Cardiac muscle cell (in vitro differentiated cells and primary cell): ENCODE data around the gene KSR1. TPM values are rescaled to one million over a fixed set of nuclear protein-coding genes. Genes with fewer than 3 reads are reported as not detected.
"Not testable (repeated sequence)": the region's sequence is repeated elsewhere in the genome, so short reads cannot be mapped to it uniquely, and the experiment has no call there.

Experiments used
- DNase-seq, 2 donors: peaks; one replicate each; pipeline versions ENCODE4 v3.0.0 to v3.0.0-alpha.2; 2010 to 2017; ENCODE audit warnings: low read depth in 1 of 2, low spot score in 1 of 2
- H3K27ac ChIP-seq: fragments of 200-600 bp; sonication (generic); 2 replicates; pipeline ENCODE4 v1.5.1; 2016
- H3K27me3 ChIP-seq: fragments of 200-600 bp; sonication (generic); 2 replicates; pipeline ENCODE4 v1.6.0; 2016; ENCODE audit warnings: control low read depth
- H3K36me3 ChIP-seq: fragments of 200-600 bp; sonication (generic); 2 replicates; pipeline ENCODE4 v1.5.1; 2016; ENCODE audit warnings: control low read depth
- H3K4me1 ChIP-seq: fragments of 200-600 bp; sonication (generic); 2 replicates; pipeline ENCODE4 v1.8.1; 2017; ENCODE audit warnings: low read depth, mild to moderate bottlenecking, mixed run types
- H3K4me3 ChIP-seq: fragments of 200-600 bp; sonication (generic); 2 replicates; pipeline ENCODE4 v1.5.1; 2016; ENCODE audit warnings: mild to moderate bottlenecking
- H3K9me3 ChIP-seq: fragments of 200-600 bp; sonication (generic); 2 replicates; pipeline ENCODE4 v1.5.1; 2017; ENCODE audit warnings: low read depth, mild to moderate bottlenecking, control low read depth
- polyA plus RNA-seq: library from polyadenylated mRNA; unstranded; fragments of >200 nt; fragmentation: Nextera tagmentation; extraction: Ambion mirVana; gene quantifications from 2 replicates; pipeline ENCODE4 v1.2.1, GENCODE V29; 2016
- total RNA-seq: library from RNA; depleted of rRNA; stranded (reverse); fragments of >200 nt; gene quantifications from 2 replicates; pipeline ENCODE4 v1.2.3, GENCODE V29; 2016
- TF ChIP-seq, protein P1 (sequence below): IDR thresholded peaks from 2 replicates; pipeline ENCODE4 v1.5.1; 2012; ENCODE audit warnings: low read depth, mild to moderate bottlenecking, low read length

The KSR1 gene
- total RNA-seq (19.8 and 29.0 TPM in 2 replicates), polyA plus RNA-seq (13.8 and 15.7 TPM in 2 replicates)

DNA sequence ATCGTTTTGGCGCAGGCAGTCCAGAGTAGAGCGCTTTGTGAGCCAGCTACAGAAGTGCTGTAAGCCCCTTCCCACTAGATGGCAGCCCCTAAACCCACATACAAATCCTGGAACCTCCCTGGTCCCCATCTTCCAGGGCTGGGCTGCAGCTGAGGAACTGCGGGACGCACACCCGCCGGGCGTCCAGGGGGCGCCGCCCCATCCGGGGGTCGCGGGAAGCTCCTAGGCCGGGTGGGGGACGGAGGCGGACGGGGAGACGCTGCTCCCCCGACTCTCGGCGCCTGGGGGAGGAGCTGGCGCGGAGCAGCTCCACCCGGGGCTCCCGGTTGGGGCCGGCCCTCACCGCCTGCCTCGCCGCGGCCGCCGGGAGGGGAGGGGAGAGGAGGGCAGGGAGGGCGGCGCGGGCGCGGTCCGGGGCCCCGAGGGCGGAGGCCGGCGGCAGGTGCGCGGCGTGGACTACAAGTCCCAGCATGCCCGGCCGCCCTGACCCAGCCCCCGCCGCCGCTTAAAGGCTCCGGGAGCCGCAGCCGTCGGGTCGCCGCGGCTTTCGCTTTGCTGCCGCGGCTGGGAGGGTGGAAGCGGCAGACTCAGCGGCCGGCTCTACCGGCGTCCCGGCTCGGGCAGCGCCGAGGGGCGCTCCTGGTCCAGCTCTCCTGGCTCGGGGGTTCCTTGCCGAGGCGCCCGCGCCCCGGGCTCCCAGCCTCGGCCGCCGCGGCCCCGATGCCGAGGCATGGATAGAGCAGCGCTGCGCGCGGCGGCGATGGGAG, at the start of gene KSR1:
Gene KSR1 (plus strand): TSS at position 535 of the 767 bp plus-strand sequence. CDS start 196 bp downstream, at position 731.
- no peaks in the 10 kb centered on the region for H3K9me3 ChIP-seq
- H3K4me3 ChIP-seq = peak within 1 kb of the TSS; percentile 86
- H3K27me3 ChIP-seq = no peaks in the 10 kb centered on the region
- peaks cover 8% of the 10 kb centered on the region for H3K4me1 ChIP-seq
- DNase-seq = peak; percentile 84 to 95
- peak within 1 kb of the TSS; percentile 31 for H3K27ac ChIP-seq
- no peaks in the 10 kb centered on the region for H3K36me3 ChIP-seq
- TF ChIP-seq, protein P1, sequence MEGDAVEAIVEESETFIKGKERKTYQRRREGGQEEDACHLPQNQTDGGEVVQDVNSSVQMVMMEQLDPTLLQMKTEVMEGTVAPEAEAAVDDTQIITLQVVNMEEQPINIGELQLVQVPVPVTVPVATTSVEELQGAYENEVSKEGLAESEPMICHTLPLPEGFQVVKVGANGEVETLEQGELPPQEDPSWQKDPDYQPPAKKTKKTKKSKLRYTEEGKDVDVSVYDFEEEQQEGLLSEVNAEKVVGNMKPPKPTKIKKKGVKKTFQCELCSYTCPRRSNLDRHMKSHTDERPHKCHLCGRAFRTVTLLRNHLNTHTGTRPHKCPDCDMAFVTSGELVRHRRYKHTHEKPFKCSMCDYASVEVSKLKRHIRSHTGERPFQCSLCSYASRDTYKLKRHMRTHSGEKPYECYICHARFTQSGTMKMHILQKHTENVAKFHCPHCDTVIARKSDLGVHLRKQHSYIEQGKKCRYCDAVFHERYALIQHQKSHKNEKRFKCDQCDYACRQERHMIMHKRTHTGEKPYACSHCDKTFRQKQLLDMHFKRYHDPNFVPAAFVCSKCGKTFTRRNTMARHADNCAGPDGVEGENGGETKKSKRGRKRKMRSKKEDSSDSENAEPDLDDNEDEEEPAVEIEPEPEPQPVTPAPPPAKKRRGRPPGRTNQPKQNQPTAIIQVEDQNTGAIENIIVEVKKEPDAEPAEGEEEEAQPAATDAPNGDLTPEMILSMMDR = peak; percentile 55

DNA sequence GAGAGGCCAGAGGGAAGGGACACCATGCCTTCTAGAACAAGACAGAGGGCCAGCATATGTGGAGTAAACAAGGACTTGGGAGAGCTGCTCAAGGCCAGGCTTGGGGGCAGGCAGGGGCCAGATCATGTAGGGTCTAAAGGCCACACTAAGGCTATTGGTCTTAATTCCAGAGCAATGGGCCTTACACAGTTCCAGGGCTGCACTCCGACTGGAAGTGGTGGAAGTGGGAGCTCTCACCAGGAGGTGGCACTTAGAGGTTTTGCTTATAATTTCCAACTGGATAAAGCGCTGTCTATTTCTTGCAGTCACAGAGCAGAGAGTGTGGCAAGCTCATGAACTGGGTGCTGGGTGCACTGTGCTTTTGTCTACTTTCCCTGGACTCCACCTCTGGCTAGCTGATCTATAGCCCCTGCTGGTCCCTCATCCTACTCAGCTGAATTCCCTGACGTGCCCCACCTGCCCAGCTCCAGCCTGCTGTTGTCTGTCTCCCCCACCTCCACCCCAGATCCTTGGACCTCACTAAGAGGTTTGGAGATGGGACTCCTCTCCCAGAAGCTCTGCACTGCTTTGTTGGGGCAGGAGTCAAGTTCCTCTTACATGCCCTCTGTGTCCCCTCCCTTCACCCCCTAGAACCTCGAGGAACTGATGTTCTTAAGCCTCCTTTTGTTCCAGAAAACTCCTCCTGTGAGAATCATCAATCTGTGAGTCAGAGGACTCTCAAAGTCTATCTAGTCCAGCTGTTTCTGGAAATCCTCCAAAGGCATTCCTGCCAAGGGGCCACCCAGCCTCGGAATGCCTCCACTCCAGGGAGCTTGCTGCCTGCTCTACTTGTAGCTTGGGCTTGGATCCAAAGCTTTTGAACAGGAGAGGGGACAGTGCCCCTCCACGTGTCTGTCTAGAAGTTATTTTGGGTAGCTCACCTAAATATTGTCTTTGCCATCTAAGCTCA, 48.1 kb upstream of the KSR1 start:
- Histone ChIP-seq H3K4me3 (no peak overlapping the region), H3K27me3 (no peaks in the 10 kb centered on the region), H3K4me1 (no peaks in the 10 kb centered on the region), H3K36me3 (no peaks in the 10 kb centered on the region), H3K27ac (no peak overlapping the region), H3K9me3 (no peaks in the 10 kb centered on the region)
- TF ChIP-seq, protein P1 = peak; percentile 2
- DNase-seq = peak; percentile 18 to 83

DNA sequence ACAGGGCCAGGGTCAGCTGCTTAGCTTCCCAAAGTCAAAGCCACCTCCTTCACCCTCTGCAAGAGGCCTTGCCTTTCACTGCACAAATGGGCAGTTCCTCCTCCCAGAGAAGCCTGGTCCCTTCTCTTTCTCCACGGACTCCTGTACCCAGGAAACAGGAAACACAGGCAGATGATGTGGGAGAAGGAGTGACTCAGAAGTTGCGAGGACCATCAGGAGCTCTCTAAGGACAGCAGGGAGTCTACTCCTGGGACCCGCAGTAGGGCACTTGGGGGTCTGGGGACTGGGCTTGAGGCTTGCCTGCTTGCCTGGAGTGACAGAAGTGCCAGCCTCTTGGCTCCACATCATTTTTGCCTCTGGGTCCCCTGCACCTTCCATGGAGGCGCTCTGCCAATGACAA, 47.4 kb upstream of the KSR1 start:
- TF ChIP-seq, protein P1 = no peak
- H3K27me3 ChIP-seq = no peaks in the 10 kb centered on the region
- peak in 1 of 2 donors; percentile 35 for DNase-seq
- no peaks in the 10 kb centered on the region for H3K9me3 ChIP-seq
- H3K27ac ChIP-seq = no peak overlapping the region
- H3K4me1 ChIP-seq = no peaks in the 10 kb centered on the region
- H3K36me3 ChIP-seq = no peaks in the 10 kb centered on the region
- no peak overlapping the region for H3K4me3 ChIP-seq

DNA sequence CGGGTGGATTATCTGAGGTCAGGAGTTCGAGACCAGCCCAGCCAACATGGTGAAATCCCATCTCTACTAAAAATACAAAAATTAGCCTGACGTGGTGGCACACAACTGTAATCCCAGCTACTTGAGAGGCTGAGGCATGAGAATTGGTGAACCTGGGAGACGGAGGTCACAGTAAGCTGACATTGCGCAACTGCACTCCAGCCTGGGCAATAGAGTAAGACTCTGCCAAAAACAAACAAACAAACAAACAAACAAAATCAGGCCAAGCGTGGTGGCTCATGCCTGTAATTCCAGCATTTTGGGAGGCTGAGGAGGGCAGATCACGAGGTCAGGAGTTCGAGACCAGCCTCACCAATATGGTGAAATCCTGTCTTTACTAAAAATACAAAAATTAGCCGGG, 44.1 kb upstream of the KSR1 start:
- DNase-seq, H3K4me3 ChIP-seq, H3K36me3 ChIP-seq, H3K4me1 ChIP-seq, H3K9me3 ChIP-seq, H3K27ac ChIP-seq, H3K27me3 ChIP-seq: not testable (repeated sequence)

DNA sequence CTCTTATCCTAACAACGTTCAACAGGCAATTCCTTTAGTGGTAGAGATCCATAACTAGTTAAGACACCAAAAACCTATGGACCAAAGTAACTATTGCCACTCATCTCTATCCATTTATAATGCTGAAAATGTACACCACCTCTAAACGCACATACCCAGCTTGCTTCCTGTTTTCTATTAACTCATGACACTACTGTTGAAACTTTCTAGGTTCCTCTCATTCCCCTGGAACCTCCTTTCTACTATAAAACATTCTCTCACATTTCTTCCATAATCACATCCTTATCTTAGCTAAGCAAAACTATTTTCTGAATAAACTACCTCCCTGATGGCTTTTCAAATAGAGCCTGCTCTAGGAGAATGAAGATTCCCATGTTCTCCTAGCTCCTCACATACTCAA, 42.9 kb upstream of the KSR1 start:
- no peak for DNase-seq
- Histone ChIP-seq H3K9me3 (no peaks in the 10 kb centered on the region), H3K4me1 (no peaks in the 10 kb centered on the region), H3K27me3 (no peaks in the 10 kb centered on the region), H3K36me3 (no peaks in the 10 kb centered on the region), H3K4me3 (no peak overlapping the region), H3K27ac (no peak overlapping the region)
- TF ChIP-seq, protein P1 = no peak
